HEK293 (cell line): Measurements from ENCODE around the gene INTS15.
"Not testable (repeated sequence)": the region's sequence is repeated elsewhere in the genome, so short reads cannot be mapped to it uniquely, and the experiment has no call there.

ENCODE experiments used
- CTCF ChIA-PET: fragments of 350-600 bp; formaldehyde crosslinking; extraction: SDS; loops from one replicate; lab custom pipeline; 2021; ENCODE audit warnings: antibody characterized with exemption; lab: Yijun Ruan, JAX
- POLR2A ChIA-PET: fragments of 300-600 bp; formaldehyde crosslinking; extraction: SDS; loops from one replicate; lab custom pipeline; 2020; ENCODE audit warnings: antibody characterized with exemption, inconsistent platforms; lab: Yijun Ruan, JAX
- H3K27ac ChIP-seq: fragments of 200-500 bp; sonication (Bioruptor generic); 2 replicates; pipeline ENCODE4 v1.5.1; 2014; ENCODE audit warnings: low read depth, low read length, control low read depth, inconsistent platforms; ENCODE audit errors: extremely low read depth
- H3K36me3 ChIP-seq, 2 experiments: fragments of 200-500 bp in 1 of 2; sonication (Bioruptor generic) in 1 of 2; 1 replicate in 1 of 2; 2 replicates in 1 of 2; pipeline ENCODE4 v1.5.1; 2014 to 2017; ENCODE audit warnings: inconsistent platforms in 2 of 2, low read length in 2 of 2; ENCODE audit not compliant: control insufficient read depth in 2 of 2, insufficient read depth in 1 of 2
- H3K4me1 ChIP-seq: fragments of 200-500 bp; sonication (Bioruptor generic); 2 replicates; pipeline ENCODE4 v1.5.1; 2014; ENCODE audit warnings: mild to moderate bottlenecking, low read length, inconsistent platforms; ENCODE audit not compliant: control insufficient read depth, insufficient read depth
- H3K4me3 ChIP-seq: 2 replicates; pipeline ENCODE4 v1.5.1; 2011; ENCODE audit warnings: low read depth, mild to moderate bottlenecking, control low read depth, low read length, moderate library complexity
- H3K9me3 ChIP-seq: fragments of 200-500 bp; sonication (Bioruptor generic); 2 replicates; pipeline ENCODE4 v1.5.1; 2014; ENCODE audit warnings: low read depth, low read length, inconsistent platforms; ENCODE audit not compliant: control insufficient read depth, insufficient read depth
- KLF9 ChIP-seq: fragments of 450-650 bp; formaldehyde crosslinking; IDR thresholded peaks from 2 replicates; pipeline ENCODE4 v1.5.1; 2016; ENCODE audit warnings: missing biosample characterization, missing genetic modification characterization, low read depth
- SCRT2 ChIP-seq: fragments of 450-650 bp; formaldehyde crosslinking; IDR thresholded peaks from 2 replicates; pipeline ENCODE4 v1.5.1; 2016; ENCODE audit warnings: missing biosample characterization, missing genetic modification characterization
- SP3 ChIP-seq: fragments of 450-650 bp; formaldehyde crosslinking; IDR thresholded peaks from 2 replicates; pipeline ENCODE4 v1.5.1; 2016; ENCODE audit warnings: missing biosample characterization, missing genetic modification characterization
- TRIM28 ChIP-seq: IDR thresholded peaks from 2 replicates; pipeline ENCODE4 v1.6.1; 2011; ENCODE audit warnings: low read length, control low read depth, borderline replicate concordance
- ZBTB17 ChIP-seq: fragments of 450-650 bp; formaldehyde crosslinking; IDR thresholded peaks from 2 replicates; pipeline ENCODE4 v1.5.1; 2016; ENCODE audit warnings: missing biosample characterization, missing genetic modification characterization
- ZNF157 ChIP-seq: fragments of 450-650 bp; formaldehyde crosslinking; IDR thresholded peaks from 2 replicates; pipeline ENCODE4 v1.5.1; 2016; ENCODE audit warnings: missing biosample characterization, missing genetic modification characterization
- ZNF174 ChIP-seq: fragments of 450-650 bp; formaldehyde crosslinking; IDR thresholded peaks from 2 replicates; pipeline ENCODE4 v1.5.0; 2017; ENCODE audit warnings: missing biosample characterization, mild to moderate bottlenecking, missing genetic modification characterization
- ZNF211 ChIP-seq: fragments of 450-650 bp; formaldehyde crosslinking; IDR thresholded peaks from 2 replicates; pipeline ENCODE4 v1.5.1; 2016; ENCODE audit warnings: low read depth, missing biosample characterization, missing genetic modification characterization
- ZNF473 ChIP-seq: fragments of 450-650 bp; formaldehyde crosslinking; IDR thresholded peaks from 2 replicates; pipeline ENCODE4 v1.5.1; 2017; ENCODE audit warnings: missing biosample characterization, missing genetic modification characterization
- ZNF830 ChIP-seq: fragments of 450-650 bp; IDR thresholded peaks from 2 replicates; pipeline ENCODE4 v1.5.0; 2018; ENCODE audit warnings: missing biosample characterization, missing genetic modification characterization, low read depth, mild to moderate bottlenecking, moderate library complexity
- TF ChIP-seq, protein P1 (sequence below): fragments of 450-650 bp; formaldehyde crosslinking; IDR thresholded peaks from 2 replicates; pipeline ENCODE4 v1.5.1; 2016; ENCODE audit warnings: missing biosample characterization, missing genetic modification characterization
- TF ChIP-seq, protein P2 (sequence below): fragments of 450-650 bp; formaldehyde crosslinking; IDR thresholded peaks from 2 replicates; pipeline ENCODE4 v1.5.1; 2016; ENCODE audit warnings: missing biosample characterization, missing genetic modification characterization
- TF ChIP-seq, protein P3 (sequence below): fragments of 450-650 bp; formaldehyde crosslinking; IDR thresholded peaks from 2 replicates; pipeline ENCODE4 v1.5.1; 2017; ENCODE audit warnings: missing biosample characterization, mild to moderate bottlenecking, missing genetic modification characterization, moderate library complexity

The INTS15 gene

DNA sequence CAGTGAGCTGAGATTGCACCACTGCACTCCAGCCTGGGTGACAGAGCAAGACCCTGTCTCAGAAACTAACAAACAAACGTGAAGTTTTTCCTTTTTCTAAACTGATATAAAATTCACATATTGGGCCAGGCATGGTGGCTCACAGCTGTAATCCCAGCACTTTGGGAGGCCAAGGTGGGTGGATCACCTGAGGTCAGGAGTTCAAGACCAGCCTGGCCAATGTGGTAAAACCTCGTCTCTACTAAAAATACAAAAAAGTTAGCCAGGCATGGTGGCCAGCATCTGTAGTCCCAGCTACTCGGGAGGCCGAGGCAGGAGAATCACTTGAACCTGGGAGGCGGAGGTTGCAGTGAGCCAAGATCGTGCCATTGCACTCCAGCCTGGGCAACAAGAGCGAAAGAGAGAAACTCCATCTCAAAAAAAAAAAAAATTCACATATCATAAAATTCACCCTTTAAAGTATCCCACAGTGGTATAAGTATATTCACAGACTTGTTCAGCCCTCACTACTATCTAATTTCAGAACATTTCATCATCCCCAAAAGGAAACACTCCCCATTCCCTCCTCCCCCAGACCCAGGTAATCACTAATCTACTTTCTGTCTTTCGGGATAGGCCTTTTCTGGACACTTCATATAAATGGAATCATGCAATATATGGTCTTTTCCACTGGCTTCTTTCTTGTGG is 3.9 kb upstream of the INTS15 start:
- POLR2A ChIA-PET, H3K4me3 ChIP-seq, H3K27ac ChIP-seq, H3K4me1 ChIP-seq, H3K9me3 ChIP-seq, CTCF ChIA-PET: not testable (repeated sequence)
- TF ChIP-seq ZBTB17 (tag by site-specific recombination): peak; percentile 70
- TF ChIP-seq, all 188 proteins: peak for 1; not testable (repeated sequence) for 187
- peaks cover 44 to 72% of the 10 kb centered on the region in 2 experiments for H3K36me3 ChIP-seq

DNA sequence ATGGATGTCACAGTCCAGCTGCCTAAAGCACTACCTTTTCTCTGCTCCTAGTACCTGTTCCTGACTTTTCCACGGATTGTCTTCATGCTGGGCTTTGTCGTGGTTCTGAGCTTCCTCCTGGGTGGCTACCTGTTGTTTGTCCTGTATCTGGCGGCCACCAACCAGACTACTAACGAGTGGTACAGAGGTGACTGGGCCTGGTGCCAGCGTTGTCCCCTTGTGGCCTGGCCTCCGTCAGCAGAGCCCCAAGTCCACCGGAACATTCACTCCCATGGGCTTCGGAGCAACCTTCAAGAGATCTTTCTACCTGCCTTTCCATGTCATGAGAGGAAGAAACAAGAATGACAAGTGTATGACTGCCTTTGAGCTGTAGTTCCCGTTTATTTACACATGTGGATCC is 1.3 kb upstream of the INTS15 start:
- H3K9me3 ChIP-seq: no peaks in the 10 kb centered on the region
- POLR2A ChIA-PET: interaction anchor here (0.9 kb wide), 1 partner anchor 11 kb away, joined by 3 read pairs; the partner anchor contains the start of gene ZDHHC4
- CTCF ChIA-PET: interaction anchor here (5.5 kb wide), 1 partner anchor 73 kb away, joined by 28 read pairs; no protein-coding TSS in a partner anchor
- H3K36me3 ChIP-seq: peaks cover 47 to 57% of the 10 kb centered on the region in 2 experiments
- H3K4me3 ChIP-seq: no peak overlapping the region
- no peaks in the 10 kb centered on the region for H3K4me1 ChIP-seq
- no peak overlapping the region for H3K27ac ChIP-seq
- 0 out of 2 replicates have a peak, but pooled peaks have one; percentile 28 for TF ChIP-seq SCRT2
- TF ChIP-seq, protein P1, sequence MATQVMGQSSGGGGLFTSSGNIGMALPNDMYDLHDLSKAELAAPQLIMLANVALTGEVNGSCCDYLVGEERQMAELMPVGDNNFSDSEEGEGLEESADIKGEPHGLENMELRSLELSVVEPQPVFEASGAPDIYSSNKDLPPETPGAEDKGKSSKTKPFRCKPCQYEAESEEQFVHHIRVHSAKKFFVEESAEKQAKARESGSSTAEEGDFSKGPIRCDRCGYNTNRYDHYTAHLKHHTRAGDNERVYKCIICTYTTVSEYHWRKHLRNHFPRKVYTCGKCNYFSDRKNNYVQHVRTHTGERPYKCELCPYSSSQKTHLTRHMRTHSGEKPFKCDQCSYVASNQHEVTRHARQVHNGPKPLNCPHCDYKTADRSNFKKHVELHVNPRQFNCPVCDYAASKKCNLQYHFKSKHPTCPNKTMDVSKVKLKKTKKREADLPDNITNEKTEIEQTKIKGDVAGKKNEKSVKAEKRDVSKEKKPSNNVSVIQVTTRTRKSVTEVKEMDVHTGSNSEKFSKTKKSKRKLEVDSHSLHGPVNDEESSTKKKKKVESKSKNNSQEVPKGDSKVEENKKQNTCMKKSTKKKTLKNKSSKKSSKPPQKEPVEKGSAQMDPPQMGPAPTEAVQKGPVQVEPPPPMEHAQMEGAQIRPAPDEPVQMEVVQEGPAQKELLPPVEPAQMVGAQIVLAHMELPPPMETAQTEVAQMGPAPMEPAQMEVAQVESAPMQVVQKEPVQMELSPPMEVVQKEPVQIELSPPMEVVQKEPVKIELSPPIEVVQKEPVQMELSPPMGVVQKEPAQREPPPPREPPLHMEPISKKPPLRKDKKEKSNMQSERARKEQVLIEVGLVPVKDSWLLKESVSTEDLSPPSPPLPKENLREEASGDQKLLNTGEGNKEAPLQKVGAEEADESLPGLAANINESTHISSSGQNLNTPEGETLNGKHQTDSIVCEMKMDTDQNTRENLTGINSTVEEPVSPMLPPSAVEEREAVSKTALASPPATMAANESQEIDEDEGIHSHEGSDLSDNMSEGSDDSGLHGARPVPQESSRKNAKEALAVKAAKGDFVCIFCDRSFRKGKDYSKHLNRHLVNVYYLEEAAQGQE (tag by site-specific recombination): no peak

DNA sequence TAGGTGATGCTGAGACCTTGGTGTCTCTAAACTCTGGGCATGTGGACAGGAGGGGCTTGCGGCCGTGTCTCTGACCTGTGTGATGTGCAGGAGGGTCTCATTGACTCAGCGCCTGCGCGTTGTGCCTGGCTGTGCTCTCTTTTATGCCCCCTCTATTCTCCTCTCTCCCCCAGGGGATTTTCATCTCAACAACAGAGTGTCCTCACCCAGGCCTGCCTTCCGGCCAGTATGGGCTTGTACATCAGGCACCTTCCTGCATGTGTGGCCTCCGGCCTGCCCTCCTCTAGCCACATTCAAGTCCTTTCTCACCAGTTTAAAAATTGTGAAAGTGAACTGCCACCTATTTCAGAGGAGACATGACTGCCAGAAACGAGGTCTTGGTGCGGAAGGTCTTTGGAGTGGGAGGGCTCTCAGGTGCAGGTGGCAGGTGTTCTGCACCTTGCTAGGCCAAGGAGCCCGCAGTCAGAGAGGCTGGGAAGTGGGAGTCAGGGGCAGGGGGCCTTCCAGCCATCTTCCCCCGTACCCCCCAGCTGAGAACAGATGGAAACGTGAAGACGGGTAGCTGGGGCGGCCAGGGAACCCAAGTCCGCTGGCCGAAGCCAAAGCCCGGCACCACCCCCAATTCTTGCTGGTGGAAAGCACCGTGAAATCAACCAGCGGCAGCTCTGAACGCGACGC is 531 bp upstream of the INTS15 start:
- CTCF ChIA-PET: interaction anchor here (0.5 to 5.5 kb wide), 6 partner anchors 9 to 359 kb away, joined by 4 to 28 read pairs (median 6); no protein-coding TSS in a partner anchor
- Histone ChIP-seq H3K36me3 (peaks cover 50 to 60% of the 10 kb centered on the region in 2 experiments), H3K27ac (peak overlapping the region; percentile 89; the same call in 1 of the 2 replicates), H3K4me1 (no peaks in the 10 kb centered on the region), H3K9me3 (no peaks in the 10 kb centered on the region), H3K4me3 (no peak overlapping the region)
- TF ChIP-seq ZNF157 (tag by site-specific recombination) (no peak), SP3 (tag by site-specific recombination) (no peak), TRIM28 (no peak), ZNF211 (tag by site-specific recombination) (no peak), KLF9 (tag by site-specific recombination) (peak; percentile 24; the same call in 1 of the 2 replicates), ZNF174 (tag by site-specific recombination) (no peak), ZNF473 (no peak), ZNF830 (tag by site-specific recombination) (no peak)
- TF ChIP-seq, protein P2, sequence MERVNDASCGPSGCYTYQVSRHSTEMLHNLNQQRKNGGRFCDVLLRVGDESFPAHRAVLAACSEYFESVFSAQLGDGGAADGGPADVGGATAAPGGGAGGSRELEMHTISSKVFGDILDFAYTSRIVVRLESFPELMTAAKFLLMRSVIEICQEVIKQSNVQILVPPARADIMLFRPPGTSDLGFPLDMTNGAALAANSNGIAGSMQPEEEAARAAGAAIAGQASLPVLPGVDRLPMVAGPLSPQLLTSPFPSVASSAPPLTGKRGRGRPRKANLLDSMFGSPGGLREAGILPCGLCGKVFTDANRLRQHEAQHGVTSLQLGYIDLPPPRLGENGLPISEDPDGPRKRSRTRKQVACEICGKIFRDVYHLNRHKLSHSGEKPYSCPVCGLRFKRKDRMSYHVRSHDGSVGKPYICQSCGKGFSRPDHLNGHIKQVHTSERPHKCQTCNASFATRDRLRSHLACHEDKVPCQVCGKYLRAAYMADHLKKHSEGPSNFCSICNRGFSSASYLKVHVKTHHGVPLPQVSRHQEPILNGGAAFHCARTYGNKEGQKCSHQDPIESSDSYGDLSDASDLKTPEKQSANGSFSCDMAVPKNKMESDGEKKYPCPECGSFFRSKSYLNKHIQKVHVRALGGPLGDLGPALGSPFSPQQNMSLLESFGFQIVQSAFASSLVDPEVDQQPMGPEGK (tag by site-specific recombination): 0 out of 2 replicates have a peak, but pooled peaks have one; percentile 28
- TF ChIP-seq, protein P3, sequence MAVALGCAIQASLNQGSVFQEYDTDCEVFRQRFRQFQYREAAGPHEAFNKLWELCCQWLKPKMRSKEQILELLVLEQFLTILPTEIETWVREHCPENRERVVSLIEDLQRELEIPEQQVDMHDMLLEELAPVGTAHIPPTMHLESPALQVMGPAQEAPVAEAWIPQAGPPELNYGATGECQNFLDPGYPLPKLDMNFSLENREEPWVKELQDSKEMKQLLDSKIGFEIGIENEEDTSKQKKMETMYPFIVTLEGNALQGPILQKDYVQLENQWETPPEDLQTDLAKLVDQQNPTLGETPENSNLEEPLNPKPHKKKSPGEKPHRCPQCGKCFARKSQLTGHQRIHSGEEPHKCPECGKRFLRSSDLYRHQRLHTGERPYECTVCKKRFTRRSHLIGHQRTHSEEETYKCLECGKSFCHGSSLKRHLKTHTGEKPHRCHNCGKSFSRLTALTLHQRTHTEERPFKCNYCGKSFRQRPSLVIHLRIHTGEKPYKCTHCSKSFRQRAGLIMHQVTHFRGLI (tag by site-specific recombination): peak; percentile 94
- POLR2A ChIA-PET: interaction anchor here (0.7 to 1.6 kb wide), 8 partner anchors 11 to 142 kb away, joined by 3 to 7 read pairs (median 3); partner anchors contain the start of genes DAGLB, ZDHHC4 and ZNF316
